DMS114 treated with DMSO at 0.1 percent for 48 hours (cell line): ENCODE results near the gene NPR2.

Experiments used
- DNase-seq: peaks from one replicate; lab custom pipeline; 2025; ENCODE audit not compliant: unreplicated experiment; lab: John Stamatoyannopoulos, UW

The NPR2 gene

GRCh38 chr9:35852876-35853865 is 61.8 kb downstream of the NPR2 start:
- DNase-seq = no peak

GRCh38 chr9:35854091-35854762 is 62.8 kb downstream of the NPR2 start:
- no peak for DNase-seq

- DNase-seq = no peak
Observed at GRCh38 chr9:35856206-35856605, 64.8 kb downstream of the NPR2 start.

GRCh38 chr9:35856882-35857281 is 65.5 kb downstream of the NPR2 start:
- no peak for DNase-seq

GRCh38 chr9:35858458-35858857 is 67.1 kb downstream of the NPR2 start:
- no peak for DNase-seq
